ENCODE measurements around the gene SLC13A5.

DNA sequence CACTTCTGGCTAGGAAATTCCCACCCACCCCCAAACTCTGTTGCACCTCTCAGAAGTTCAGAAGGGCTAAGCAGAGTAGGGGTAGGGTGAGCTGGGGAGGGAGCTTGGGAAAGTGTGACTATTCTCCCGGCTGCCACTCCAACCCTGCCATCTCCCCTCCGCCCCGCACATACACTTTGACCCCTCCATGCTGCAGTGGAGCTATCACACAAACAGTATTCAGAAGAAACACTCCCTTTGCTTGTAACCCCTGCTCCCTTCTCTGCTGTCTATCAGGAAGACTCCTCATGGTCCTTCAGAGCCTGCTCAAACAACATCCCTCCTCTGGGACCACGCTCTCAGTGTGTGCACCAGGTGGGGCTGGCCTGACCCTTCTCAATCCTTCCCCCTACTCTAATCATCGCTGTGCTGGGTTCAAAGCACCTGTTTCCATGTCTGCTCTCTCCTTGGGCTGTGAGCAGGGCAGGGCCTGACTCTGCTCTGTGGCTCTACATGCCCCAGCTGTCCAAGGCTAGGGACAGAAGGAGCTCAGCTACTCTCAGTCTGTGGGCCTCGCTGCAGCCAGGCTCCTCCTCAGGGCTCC is 8.6 kb downstream of the SLC13A5 start:
- TF ChIP-seq, protein P1, sequence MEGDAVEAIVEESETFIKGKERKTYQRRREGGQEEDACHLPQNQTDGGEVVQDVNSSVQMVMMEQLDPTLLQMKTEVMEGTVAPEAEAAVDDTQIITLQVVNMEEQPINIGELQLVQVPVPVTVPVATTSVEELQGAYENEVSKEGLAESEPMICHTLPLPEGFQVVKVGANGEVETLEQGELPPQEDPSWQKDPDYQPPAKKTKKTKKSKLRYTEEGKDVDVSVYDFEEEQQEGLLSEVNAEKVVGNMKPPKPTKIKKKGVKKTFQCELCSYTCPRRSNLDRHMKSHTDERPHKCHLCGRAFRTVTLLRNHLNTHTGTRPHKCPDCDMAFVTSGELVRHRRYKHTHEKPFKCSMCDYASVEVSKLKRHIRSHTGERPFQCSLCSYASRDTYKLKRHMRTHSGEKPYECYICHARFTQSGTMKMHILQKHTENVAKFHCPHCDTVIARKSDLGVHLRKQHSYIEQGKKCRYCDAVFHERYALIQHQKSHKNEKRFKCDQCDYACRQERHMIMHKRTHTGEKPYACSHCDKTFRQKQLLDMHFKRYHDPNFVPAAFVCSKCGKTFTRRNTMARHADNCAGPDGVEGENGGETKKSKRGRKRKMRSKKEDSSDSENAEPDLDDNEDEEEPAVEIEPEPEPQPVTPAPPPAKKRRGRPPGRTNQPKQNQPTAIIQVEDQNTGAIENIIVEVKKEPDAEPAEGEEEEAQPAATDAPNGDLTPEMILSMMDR (IDR thresholded peaks at IDR 0.05; ENCODE audit: low read depth, low read length), result no peak
- TF ChIP-seq POLR2A (IDR thresholded peaks at IDR 0.05; ENCODE audit: extremely low read depth, insufficient read length) (no peak), MYC (IDR thresholded peaks at IDR 0.05; ENCODE audit: low read depth, low read length) (no peak)
- TF ChIP-seq, protein P2, sequence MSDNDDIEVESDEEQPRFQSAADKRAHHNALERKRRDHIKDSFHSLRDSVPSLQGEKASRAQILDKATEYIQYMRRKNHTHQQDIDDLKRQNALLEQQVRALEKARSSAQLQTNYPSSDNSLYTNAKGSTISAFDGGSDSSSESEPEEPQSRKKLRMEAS (IDR thresholded peaks at IDR 0.05; ENCODE audit: low read depth, low read length), result no peak

Measured in NB4 (cell line).